CD14-positive monocyte (primary cell): Measurements from ENCODE around the gene ARMC10. TPM values are rescaled to one million over a fixed set of nuclear protein-coding genes. Genes with fewer than 3 reads are reported as not detected.
"Not testable (repeated sequence)": the region's sequence is repeated elsewhere in the genome, so short reads cannot be mapped to it uniquely, and the experiment has no call there.

Experiments
- DNase-seq, 3 donors: peaks; one replicate each; pipeline ENCODE4 v3.0.0-alpha.2; 2011 to 2022
- H2AFZ ChIP-seq: 2 replicates; pipeline ENCODE4 v1.6.0; 2012; ENCODE audit warnings: mild to moderate bottlenecking, low read depth, low read length, inconsistent platforms; ENCODE audit not compliant: insufficient read depth, poor library complexity, severe bottlenecking
- H3K27ac ChIP-seq, 2 donors: 1 replicate in 1 of 2; 2 replicates in 1 of 2; pipeline ENCODE4 v1.5.1; 2012 to 2013; ENCODE audit warnings: low read length in 2 of 2, control low read depth in 1 of 2, inconsistent platforms in 1 of 2, low read depth in 1 of 2, mild to moderate bottlenecking in 1 of 2
- H3K27me3 ChIP-seq, 2 donors: one replicate each; pipeline versions ENCODE4 v1.6.0 to v1.6.1; 2011 to 2013; ENCODE audit warnings: low read length in 2 of 2; ENCODE audit not compliant: control insufficient read depth in 2 of 2, insufficient read depth in 2 of 2
- H3K36me3 ChIP-seq, 2 donors: replicated peaks in 1 of 2; 1 replicate in 1 of 2; 2 replicates in 1 of 2; pipeline versions ENCODE4 v1.5.1 to v1.6.1; 2012 to 2013; ENCODE audit warnings: low read length in 2 of 2, control low read depth in 1 of 2, inconsistent platforms in 1 of 2, mild to moderate bottlenecking in 1 of 2; ENCODE audit not compliant: insufficient read depth in 2 of 2, control insufficient read depth in 1 of 2
- H3K4me1 ChIP-seq, 2 donors: 1 replicate in 1 of 2; 2 replicates in 1 of 2; pipeline versions ENCODE4 v1.5.1 to v1.6.1; 2012 to 2013; ENCODE audit warnings: low read length in 2 of 2, control low read depth in 1 of 2, inconsistent platforms in 1 of 2, mild to moderate bottlenecking in 1 of 2, moderate library complexity in 1 of 2; ENCODE audit not compliant: insufficient read depth in 2 of 2, control insufficient read depth in 1 of 2
- H3K4me2 ChIP-seq: replicated peaks from 2 replicates; pipeline ENCODE3; 2012; ENCODE audit warnings: low read length, moderate library complexity, mild to moderate bottlenecking; ENCODE audit not compliant: poor library complexity, severe bottlenecking; ENCODE audit errors: extremely low read depth
- H3K4me3 ChIP-seq, 3 experiments: fragments of 200-600 bp in 1 of 3; sonication (generic) in 1 of 3; replicated peaks in 1 of 3; 1 replicate in 2 of 3; 2 replicates in 1 of 3; pipeline ENCODE4 v1.5.1; 2011 to 2013; ENCODE audit warnings: low read length in 3 of 3, mild to moderate bottlenecking in 3 of 3, control low read depth in 2 of 3, low read depth in 2 of 3, inconsistent platforms in 1 of 3, moderate library complexity in 1 of 3
- H3K79me2 ChIP-seq: 2 replicates; pipeline ENCODE4 v1.6.0; 2012; ENCODE audit warnings: mild to moderate bottlenecking, control low read depth, inconsistent platforms, low read length, moderate library complexity; ENCODE audit not compliant: insufficient read depth
- H3K9ac ChIP-seq: 2 replicates; pipeline ENCODE4 v1.6.0; 2017; ENCODE audit warnings: low read length, mild to moderate bottlenecking; ENCODE audit not compliant: insufficient read depth, poor library complexity, severe bottlenecking
- H3K9me3 ChIP-seq, 2 donors: replicated peaks in 1 of 2; 1 replicate in 1 of 2; 2 replicates in 1 of 2; pipeline versions ENCODE4 v1.5.1 to v1.6.1; 2012 to 2013; ENCODE audit warnings: low read length in 2 of 2, control low read depth in 1 of 2; ENCODE audit not compliant: control insufficient read depth in 1 of 2, insufficient read depth in 1 of 2
- H4K20me1 ChIP-seq: 2 replicates; pipeline ENCODE4 v1.6.0; 2012; ENCODE audit warnings: mild to moderate bottlenecking, low read length, control low read depth, moderate library complexity; ENCODE audit not compliant: insufficient read depth
- H3K27ac Mint-ChIP-seq, 7 donors: one replicate each; pipeline ENCODE4 v1.8.0; 2020; ENCODE audit warnings: mild to moderate bottlenecking in 7 of 7, mixed read lengths in 7 of 7, moderate library complexity in 6 of 7, inconsistent platforms in 2 of 7
- H3K27me3 Mint-ChIP-seq, 3 donors: one replicate each; pipeline ENCODE4 v1.8.0; 2021 to 2022; ENCODE audit warnings: low read depth in 3 of 3, mild to moderate bottlenecking in 3 of 3, mixed read lengths in 3 of 3, moderate library complexity in 3 of 3, inconsistent platforms in 1 of 3
- H3K36me3 Mint-ChIP-seq, 2 donors: one replicate each; pipeline ENCODE4 v1.8.0; 2020; ENCODE audit warnings: mixed read lengths in 2 of 2, inconsistent platforms in 1 of 2, mild to moderate bottlenecking in 1 of 2
- H3K4me1 Mint-ChIP-seq: one replicate; pipeline ENCODE4 v1.8.0; 2020; ENCODE audit warnings: mild to moderate bottlenecking, mixed read lengths
- H3K4me3 Mint-ChIP-seq, 2 donors: one replicate each; pipeline ENCODE4 v1.8.0; 2020; ENCODE audit warnings: mild to moderate bottlenecking in 2 of 2, mixed read lengths in 2 of 2, moderate library complexity in 1 of 2
- H3K9me3 Mint-ChIP-seq, 7 donors: one replicate each; pipeline ENCODE4 v1.8.0; 2020 to 2022; ENCODE audit warnings: mixed read lengths in 7 of 7, mild to moderate bottlenecking in 6 of 7, moderate library complexity in 6 of 7, inconsistent platforms in 2 of 7
- CTCF ChIP-seq: fragments of 200-600 bp; IDR thresholded peaks from one replicate; pipeline ENCODE4 v1.8.0; 2022; ENCODE audit warnings: antibody characterized with exemption, mild to moderate bottlenecking
- WGBS: methylation state at CpG from one replicate; pipeline ENCODE4 v1.1.5; 2013; ENCODE audit warnings: missing lambda C conversion rate; ENCODE audit not compliant: insufficient coverage; 5-methylcytosine and 5-hydroxymethylcytosine counted together
- intact Hi-C, 2 donors: fragments of 100-400 bp; cut with micrococcal nuclease; formaldehyde crosslinking; loops; one replicate each; pipeline versions ENCODE4 v1.15.0 to v1.15.1; 2023
- polyA plus RNA-seq, 3 donors: library from polyadenylated mRNA; depleted of rRNA in 1 of 3; unstranded in 2 of 3; stranded (reverse) in 1 of 3; fragments of 300-500 nt in 2 of 3; fragments of >200 nt in 1 of 3; fragmentation: Illumina TruSeq in 2 of 3; gene quantifications; 1 replicate in 2 of 3; 2 replicates in 1 of 3; pipeline ENCODE4 v1.2.3, GENCODE V29; 2012 to 2021

The ARMC10 gene
- polyA plus RNA-seq, 3 donors = 15.4 to 60.1 (median 55.1) TPM

- intact Hi-C loops = no loop called here
- Mint-ChIP-seq H3K36me3 (peaks cover 35 to 58% of the 10 kb centered on the region in 2 donors), H3K27ac (no peak overlapping the region), H3K27me3 (no peaks in the 10 kb centered on the region), H3K4me1 (no peaks in the 10 kb centered on the region), H3K9me3 (no peaks in the 10 kb centered on the region), H3K4me3 (no peak overlapping the region)
- Histone ChIP-seq H3K4me1 (no peaks in the 10 kb centered on the region), H3K36me3 (peaks cover 27 to 72% of the 10 kb centered on the region in 2 donors), H3K4me2 (no peak overlapping the region), H3K79me2 (no peaks in the 10 kb centered on the region), H3K27ac (no peak overlapping the region), H3K4me3 (no peak overlapping the region), H3K9ac (no peak overlapping the region), H2AFZ (no peak overlapping the region), H3K9me3 (no peaks in the 10 kb centered on the region), H4K20me1 (no peaks in the 10 kb centered on the region), H3K27me3 (no peaks in the 10 kb centered on the region)
- WGBS = no CpG with 5 or more reads among the region's 2 CpGs
- DNase-seq = no peak
- no peak for TF ChIP-seq CTCF
These were observed 26.6 kb downstream of the ARMC10 start for GRCh38 chr7:103101543-103101942.

DNA sequence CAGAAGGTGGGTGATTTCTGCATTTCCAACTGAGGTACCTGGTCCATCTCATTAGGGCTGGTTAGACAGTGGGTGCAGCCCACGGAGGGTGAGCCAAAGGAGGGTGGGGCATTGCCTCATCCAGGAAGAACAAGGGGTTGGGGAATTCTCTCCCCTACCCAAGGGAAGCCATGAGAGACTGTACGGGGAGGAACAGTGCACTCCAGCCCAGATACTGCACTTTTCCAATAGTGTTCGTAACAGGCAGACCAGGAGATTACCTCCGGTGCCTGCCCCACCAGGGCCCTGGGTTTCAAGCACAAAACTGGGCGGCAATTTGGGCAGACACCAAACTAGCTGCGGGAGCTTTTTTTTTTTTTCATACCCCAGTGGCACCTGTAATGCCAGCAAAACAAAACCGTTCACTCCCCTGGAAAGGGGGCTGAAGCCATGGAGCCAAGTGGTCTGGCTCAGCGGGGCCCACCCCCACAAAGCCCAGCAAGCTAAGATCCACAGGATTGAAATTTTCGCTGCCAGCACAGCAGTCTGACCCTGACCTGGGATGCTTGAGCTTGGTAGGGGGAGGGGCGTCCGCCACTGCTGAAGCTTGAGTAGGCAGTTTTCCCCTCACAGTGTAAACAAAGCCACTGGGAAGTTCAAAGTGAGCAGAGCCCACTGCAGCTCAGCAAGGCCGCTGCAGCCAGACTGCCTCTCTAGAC is 31.2 kb downstream of the ARMC10 start:
- no peaks in the 10 kb centered on the region for H3K27me3 ChIP-seq
- intact Hi-C loops = no loop called here
- H3K79me2 ChIP-seq = no peaks in the 10 kb centered on the region
- no peak overlapping the region for H3K4me3 ChIP-seq
- H3K36me3 ChIP-seq = peaks cover 10 to 41% of the 10 kb centered on the region in 2 donors
- 94% methylated on average over 6 of the region's 12 CpGs for WGBS
- no peak for TF ChIP-seq CTCF
- H4K20me1 ChIP-seq = no peaks in the 10 kb centered on the region
- Mint-ChIP-seq H3K9me3 (peaks cover 0 to 5% (median 3%) of the 10 kb centered on the region in 7 donors), H3K27ac (no peak overlapping the region), H3K4me1 (no peaks in the 10 kb centered on the region), H3K27me3 (peaks cover 0 to 1% (median 0%) of the 10 kb centered on the region in 3 donors), H3K4me3 (no peak overlapping the region), H3K36me3 (peaks cover 42 to 64% of the 10 kb centered on the region in 2 donors)
- no peak overlapping the region for H2AFZ ChIP-seq
- no peak overlapping the region for H3K4me2 ChIP-seq
- H3K4me1 ChIP-seq = no peaks in the 10 kb centered on the region
- H3K9ac ChIP-seq = no peak overlapping the region
- H3K27ac ChIP-seq = no peak overlapping the region
- DNase-seq = no peak
- H3K9me3 ChIP-seq = no peaks in the 10 kb centered on the region

- intact Hi-C loops, H3K79me2 ChIP-seq, H3K9ac ChIP-seq, H2AFZ ChIP-seq, H3K27ac ChIP-seq, H3K4me1 ChIP-seq, H3K27me3 ChIP-seq, H3K4me3 ChIP-seq, DNase-seq, H3K27me3 Mint-ChIP-seq, H3K4me3 Mint-ChIP-seq, H3K9me3 Mint-ChIP-seq, H3K4me1 Mint-ChIP-seq, H3K9me3 ChIP-seq, H4K20me1 ChIP-seq, H3K4me2 ChIP-seq, H3K27ac Mint-ChIP-seq: not testable (repeated sequence)
- H3K36me3 Mint-ChIP-seq = peaks cover 43 to 59% of the 10 kb centered on the region in 2 donors
- 100% methylated on average over 6 of the region's 6 CpGs for WGBS
- H3K36me3 ChIP-seq = peaks cover 10 to 36% of the 10 kb centered on the region in 2 donors
These were observed 31.7 kb downstream of the ARMC10 start for GRCh38 chr7:103106703-103107070.
